SK-N-SH (cell line): ENCODE data around the gene SBF2. TPM values are rescaled to one million over a fixed set of nuclear protein-coding genes. Genes with fewer than 3 reads are reported as not detected.

Experiments used
- CTCF ChIA-PET: fragments of 300-600, 350-600 bp; formaldehyde crosslinking; extraction: SDS; loops from one replicate; lab custom pipeline; 2021; lab: Yijun Ruan, JAX
- POLR2A ChIA-PET: fragments of 350-600 bp; sonication (Branson Sonifier 250); formaldehyde crosslinking; extraction: SDS; loops from one replicate; lab custom pipeline; 2020; ENCODE audit warnings: antibody characterized with exemption, inconsistent platforms; lab: Yijun Ruan, JAX
- DNase-seq: peaks from one replicate; pipeline ENCODE4 v3.0.0; 2012
- H2AFZ ChIP-seq: fragments of 200-600 bp; sonication (generic); 2 replicates; pipeline ENCODE4 v1.8.1; 2016; ENCODE audit warnings: antibody characterized with exemption, mild to moderate bottlenecking, low read depth
- H3F3A ChIP-seq: fragments of 200-600 bp; sonication (generic); replicated peaks from 2 replicates; pipeline ENCODE3; 2016; ENCODE audit warnings: antibody characterized with exemption, mild to moderate bottlenecking; ENCODE audit not compliant: insufficient read depth
- H3K27ac ChIP-seq, 2 experiments: fragments of 200-500 bp in 1 of 2; fragments of 200-600 bp in 1 of 2; sonication (Bioruptor generic) in 1 of 2; sonication (generic), shearing (Covaris generic) in 1 of 2; 2 replicates each; pipeline versions ENCODE4 v1.5.1 to v1.6.1; 2014 to 2016; ENCODE audit warnings: low read depth in 2 of 2, inconsistent platforms in 1 of 2, low read length in 1 of 2, mild to moderate bottlenecking in 1 of 2, mixed read lengths in 1 of 2
- H3K27me3 ChIP-seq: fragments of 200-600 bp; sonication (generic), shearing (Covaris generic); 2 replicates; pipeline ENCODE4 v1.6.1; 2016; ENCODE audit warnings: mixed run types; ENCODE audit not compliant: insufficient read depth
- H3K36me3 ChIP-seq, 2 experiments: fragments of 200-500 bp in 1 of 2; fragments of 200-600 bp in 1 of 2; sonication (Bioruptor generic) in 1 of 2; sonication (generic) in 1 of 2; replicated peaks in 1 of 2; 2 replicates each; pipeline versions ENCODE3 to v1.5.1; 2014 to 2016; ENCODE audit warnings: low read length in 1 of 2, mild to moderate bottlenecking in 1 of 2; ENCODE audit not compliant: insufficient read depth in 2 of 2, control insufficient read depth in 1 of 2
- H3K4me1 ChIP-seq, 2 experiments: fragments of 200-500 bp in 1 of 2; fragments of 200-600 bp in 1 of 2; sonication (Bioruptor generic) in 1 of 2; sonication (generic), shearing (Covaris generic) in 1 of 2; 2 replicates each; pipeline versions ENCODE4 v1.5.1 to v1.6.1; 2014 to 2016; ENCODE audit warnings: low read depth in 1 of 2, low read length in 1 of 2, mixed run types in 1 of 2; ENCODE audit not compliant: insufficient read depth in 2 of 2, control insufficient read depth in 1 of 2
- H3K4me2 ChIP-seq: fragments of 200-600 bp; sonication (generic), shearing (Covaris generic); 2 replicates; pipeline ENCODE4 v1.6.1; 2017; ENCODE audit warnings: mixed run types
- H3K4me3 ChIP-seq, 2 experiments: fragments of 200-500 bp in 1 of 2; fragments of 200-600 bp in 1 of 2; sonication (Bioruptor generic) in 1 of 2; sonication (generic), shearing (Covaris generic) in 1 of 2; 2 replicates each; pipeline versions ENCODE4 v1.5.1 to v1.8.1; 2014 to 2016; ENCODE audit warnings: low read depth in 2 of 2, inconsistent platforms in 1 of 2, low read length in 1 of 2, mild to moderate bottlenecking in 1 of 2, mixed read lengths in 1 of 2, moderate library complexity in 1 of 2
- H3K79me2 ChIP-seq: fragments of 200-600 bp; sonication (generic); 2 replicates; pipeline ENCODE4 v1.8.1; 2017; ENCODE audit warnings: mild to moderate bottlenecking; ENCODE audit not compliant: insufficient read depth
- H3K9ac ChIP-seq: fragments of 200-600 bp; sonication (generic); 2 replicates; pipeline ENCODE4 v1.6.1; 2017; ENCODE audit warnings: mixed run types
- H3K9me2 ChIP-seq: fragments of 200-600 bp; sonication (generic); 2 replicates; pipeline ENCODE4 v1.6.1; 2017; ENCODE audit warnings: mixed run types
- H3K9me3 ChIP-seq: fragments of 200-600 bp; sonication (generic); 2 replicates; pipeline ENCODE4 v1.6.1; 2017; ENCODE audit warnings: mixed run types, mild to moderate bottlenecking, moderate library complexity
- H4K20me1 ChIP-seq: fragments of 200-600 bp; sonication (generic); 2 replicates; pipeline ENCODE4 v1.6.1; 2017; ENCODE audit warnings: mild to moderate bottlenecking, mixed run types; ENCODE audit not compliant: insufficient read depth
- FOXJ3 ChIP-seq: sonication (generic); formaldehyde crosslinking; IDR thresholded peaks from 2 replicates; pipeline ENCODE4 v1.5.1; 2020; ENCODE audit warnings: mild to moderate bottlenecking, missing genetic modification reagents
- FOXM1 ChIP-seq: IDR thresholded peaks from 2 replicates; pipeline ENCODE4 v1.4.0; 2012; ENCODE audit warnings: low read depth, mild to moderate bottlenecking
- NRF1 ChIP-seq: IDR thresholded peaks from 2 replicates; pipeline ENCODE4 v1.6.1; 2012; ENCODE audit warnings: low read depth, mild to moderate bottlenecking, low read length
- POLR2AphosphoS5 ChIP-seq: IDR thresholded peaks from 2 replicates; pipeline ENCODE4 v1.6.1; 2012; ENCODE audit warnings: low read depth, low read length
- RCOR1 ChIP-seq: fragments of 150-350 bp; IDR thresholded peaks from 2 replicates; pipeline ENCODE4 v1.6.1; 2017; ENCODE audit warnings: antibody characterized with exemption, low read length
- RXRA ChIP-seq: IDR thresholded peaks from 2 replicates; pipeline ENCODE4 v1.4.0; 2012; ENCODE audit warnings: low read depth, mild to moderate bottlenecking, borderline replicate concordance
- TAF1 ChIP-seq: IDR thresholded peaks from 2 replicates; pipeline ENCODE4 v1.6.1; 2012; ENCODE audit warnings: low read depth, mild to moderate bottlenecking, low read length, moderate library complexity, borderline replicate concordance
- WGBS: methylation state at CpG from one replicate; pipeline ENCODE4 v1.1.6; 2017; ENCODE audit warnings: low lambda C conversion rate; 5-methylcytosine and 5-hydroxymethylcytosine counted together
- polyA plus RNA-seq, 3 experiments: library from polyadenylated mRNA; depleted of rRNA; stranded (reverse); fragments of >200 nt; gene quantifications; 2 replicates each; pipeline ENCODE4 v1.2.3, GENCODE V29; 2012
- TF ChIP-seq, protein P1 (sequence below): IDR thresholded peaks from 2 replicates; pipeline ENCODE4 v1.6.1; 2012; ENCODE audit warnings: mild to moderate bottlenecking, low read depth, low read length, moderate library complexity

SBF2 gene
- polyA plus RNA-seq, 1 of the 3 experiments (the other 2 are of a cell fraction): 23.0 TPM

- TF ChIP-seq, protein P1, sequence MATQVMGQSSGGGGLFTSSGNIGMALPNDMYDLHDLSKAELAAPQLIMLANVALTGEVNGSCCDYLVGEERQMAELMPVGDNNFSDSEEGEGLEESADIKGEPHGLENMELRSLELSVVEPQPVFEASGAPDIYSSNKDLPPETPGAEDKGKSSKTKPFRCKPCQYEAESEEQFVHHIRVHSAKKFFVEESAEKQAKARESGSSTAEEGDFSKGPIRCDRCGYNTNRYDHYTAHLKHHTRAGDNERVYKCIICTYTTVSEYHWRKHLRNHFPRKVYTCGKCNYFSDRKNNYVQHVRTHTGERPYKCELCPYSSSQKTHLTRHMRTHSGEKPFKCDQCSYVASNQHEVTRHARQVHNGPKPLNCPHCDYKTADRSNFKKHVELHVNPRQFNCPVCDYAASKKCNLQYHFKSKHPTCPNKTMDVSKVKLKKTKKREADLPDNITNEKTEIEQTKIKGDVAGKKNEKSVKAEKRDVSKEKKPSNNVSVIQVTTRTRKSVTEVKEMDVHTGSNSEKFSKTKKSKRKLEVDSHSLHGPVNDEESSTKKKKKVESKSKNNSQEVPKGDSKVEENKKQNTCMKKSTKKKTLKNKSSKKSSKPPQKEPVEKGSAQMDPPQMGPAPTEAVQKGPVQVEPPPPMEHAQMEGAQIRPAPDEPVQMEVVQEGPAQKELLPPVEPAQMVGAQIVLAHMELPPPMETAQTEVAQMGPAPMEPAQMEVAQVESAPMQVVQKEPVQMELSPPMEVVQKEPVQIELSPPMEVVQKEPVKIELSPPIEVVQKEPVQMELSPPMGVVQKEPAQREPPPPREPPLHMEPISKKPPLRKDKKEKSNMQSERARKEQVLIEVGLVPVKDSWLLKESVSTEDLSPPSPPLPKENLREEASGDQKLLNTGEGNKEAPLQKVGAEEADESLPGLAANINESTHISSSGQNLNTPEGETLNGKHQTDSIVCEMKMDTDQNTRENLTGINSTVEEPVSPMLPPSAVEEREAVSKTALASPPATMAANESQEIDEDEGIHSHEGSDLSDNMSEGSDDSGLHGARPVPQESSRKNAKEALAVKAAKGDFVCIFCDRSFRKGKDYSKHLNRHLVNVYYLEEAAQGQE: no peak
- TF ChIP-seq RXRA (no peak), RCOR1 (no peak)
Observed at GRCh38 chr11:9756461-9756860, 537.6 kb downstream of the SBF2 start (continued).

DNA sequence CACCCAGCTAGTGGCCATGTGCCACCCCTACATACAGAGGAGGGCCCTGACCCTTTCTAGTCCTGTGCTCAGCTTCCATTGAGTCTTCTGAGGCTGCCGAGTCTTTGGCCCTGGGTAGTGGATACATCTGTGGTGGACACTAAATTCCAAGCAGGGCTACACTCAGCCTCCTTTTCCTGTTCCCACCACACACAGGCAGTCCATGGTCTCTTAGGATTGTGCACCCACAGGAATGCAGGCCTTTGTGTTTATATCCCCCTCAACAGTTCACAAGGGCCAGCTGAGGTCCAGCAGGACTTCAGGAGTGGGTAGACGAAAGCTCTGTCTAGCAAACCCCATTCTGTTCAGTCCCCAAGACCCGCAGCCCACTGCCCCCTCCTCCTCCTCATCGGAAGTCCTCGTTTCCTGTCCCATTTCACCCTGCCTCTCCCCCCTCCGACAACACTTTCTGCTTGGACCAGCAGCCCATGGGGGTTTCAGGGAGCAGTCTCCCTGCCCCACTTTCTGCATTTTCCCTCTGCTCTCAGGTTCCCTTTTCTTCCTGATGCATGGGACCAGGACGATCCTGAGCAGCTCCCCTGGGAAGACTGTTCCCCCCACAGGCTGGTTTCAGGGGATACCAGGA lies 538.3 kb downstream of the SBF2 start:
- Histone ChIP-seq H3F3A (peaks cover 37% of the 10 kb centered on the region), H2AFZ (no peak overlapping the region), H3K36me3 (peaks cover 4 to 6% of the 10 kb centered on the region in 2 experiments), H3K9ac (no peak overlapping the region), H4K20me1 (no peaks in the 10 kb centered on the region), H3K9me3 (no peaks in the 10 kb centered on the region), H3K9me2 (no peaks in the 10 kb centered on the region), H3K4me1 (peaks cover 34 to 36% of the 10 kb centered on the region in 2 experiments), H3K27me3 (no peaks in the 10 kb centered on the region), H3K4me3 (no peak overlapping the region), H3K4me2 (no peak overlapping the region), H3K27ac (0 out of 4 replicates have a peak overlapping the region, but pooled peaks of 1 of the 2 experiments have one; percentile 4), H3K79me2 (no peaks in the 10 kb centered on the region)
- ChIA-PET CTCF (interaction anchor here (0.7 to 2.8 kb wide), 7 partner anchors 21 to 815 kb away, joined by 3 to 12 read pairs (median 5); partner anchors contain the start of gene ADM), POLR2A (no interaction called here)
- WGBS: 87% methylated on average over 6 of the region's 7 CpGs
- no peak for DNase-seq
- TF ChIP-seq FOXM1: no peak

DNA sequence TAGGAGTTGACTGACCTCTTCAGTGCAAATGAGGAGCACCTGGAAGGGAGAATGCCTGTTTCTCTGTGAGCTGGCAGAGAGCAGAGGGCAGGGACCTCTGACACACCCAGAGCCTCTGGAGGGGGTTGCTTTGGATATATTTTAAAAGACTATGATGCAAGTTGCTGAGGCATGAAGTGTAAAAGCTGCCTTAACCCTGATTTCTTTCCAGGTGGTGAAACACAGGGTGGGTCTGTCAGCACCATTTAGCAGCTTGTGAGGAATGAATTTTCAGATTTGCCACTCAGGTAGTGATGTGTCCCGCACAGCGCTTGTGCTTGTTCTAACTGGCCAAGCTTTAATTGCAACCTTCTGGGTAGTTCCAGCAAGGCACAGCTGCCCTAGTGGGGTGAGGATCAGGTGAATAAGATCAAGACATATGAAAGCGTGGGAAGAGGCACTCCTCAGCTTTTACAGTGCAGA lies 540.0 kb downstream of the SBF2 start:
- ChIA-PET CTCF (interaction anchor here (0.9 to 2.8 kb wide), 5 partner anchors 141 to 566 kb away, joined by 3 to 12 read pairs (median 5); partner anchors contain the start of gene ADM), POLR2A (no interaction called here)
- Histone ChIP-seq H3K79me2 (no peaks in the 10 kb centered on the region), H3K4me1 (peaks cover 18 to 24% of the 10 kb centered on the region in 2 experiments), H4K20me1 (no peaks in the 10 kb centered on the region), H3K4me2 (no peak overlapping the region), H3K27me3 (no peaks in the 10 kb centered on the region), H2AFZ (no peak overlapping the region), H3K9me2 (no peaks in the 10 kb centered on the region), H3F3A (peaks cover 26% of the 10 kb centered on the region), H3K27ac (peak overlapping the region in 1 of 2 experiments; percentile 69; a peak in 1 of 4 replicates), H3K9me3 (no peaks in the 10 kb centered on the region), H3K36me3 (peaks cover 9 to 16% of the 10 kb centered on the region in 2 experiments), H3K9ac (no peak overlapping the region), H3K4me3 (no peak overlapping the region)
- WGBS: 88% methylated on average over 3 of the region's 3 CpGs
- TF ChIP-seq NRF1: no peak
- no peak for TF ChIP-seq TAF1
- TF ChIP-seq POLR2AphosphoS5: no peak
- TF ChIP-seq FOXJ3 (CRISPR knock-in tag): no peak
- no peak for DNase-seq
